GM19395 (cell line): ENCODE results near the gene TCTN2.
A peak's percentile ranks its signal among the peaks of the same experiment; 100 is the strongest.

Experiments
- ATAC-seq: cut with Tn5 transposase; IDR thresholded peaks from one replicate; pipeline ENCODE4 v1.9.1; 2021; ENCODE audit warnings: mild to moderate bottlenecking, moderate library complexity; ENCODE audit not compliant: unreplicated experiment

TCTN2 gene

DNA sequence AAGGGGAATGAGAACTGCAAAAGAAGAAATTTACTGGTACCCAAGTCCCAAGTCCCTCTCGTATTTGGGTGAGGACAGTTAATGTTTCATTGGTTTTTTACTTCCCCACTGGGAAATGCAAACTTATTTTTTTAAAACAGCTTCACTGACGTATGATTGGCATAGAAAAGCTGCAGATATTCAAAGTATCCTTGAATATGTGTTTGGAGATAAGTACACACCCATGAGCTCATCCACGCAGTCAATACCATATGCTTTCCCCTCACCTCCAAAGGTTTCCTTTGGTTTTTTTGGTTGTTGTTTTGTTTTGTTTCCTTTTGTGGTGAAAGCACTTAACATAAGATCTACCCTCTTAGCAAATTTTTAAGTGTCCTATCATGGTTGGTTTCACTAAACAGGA lies 13.1 kb downstream of the TCTN2 start:
- no peak for ATAC-seq

DNA sequence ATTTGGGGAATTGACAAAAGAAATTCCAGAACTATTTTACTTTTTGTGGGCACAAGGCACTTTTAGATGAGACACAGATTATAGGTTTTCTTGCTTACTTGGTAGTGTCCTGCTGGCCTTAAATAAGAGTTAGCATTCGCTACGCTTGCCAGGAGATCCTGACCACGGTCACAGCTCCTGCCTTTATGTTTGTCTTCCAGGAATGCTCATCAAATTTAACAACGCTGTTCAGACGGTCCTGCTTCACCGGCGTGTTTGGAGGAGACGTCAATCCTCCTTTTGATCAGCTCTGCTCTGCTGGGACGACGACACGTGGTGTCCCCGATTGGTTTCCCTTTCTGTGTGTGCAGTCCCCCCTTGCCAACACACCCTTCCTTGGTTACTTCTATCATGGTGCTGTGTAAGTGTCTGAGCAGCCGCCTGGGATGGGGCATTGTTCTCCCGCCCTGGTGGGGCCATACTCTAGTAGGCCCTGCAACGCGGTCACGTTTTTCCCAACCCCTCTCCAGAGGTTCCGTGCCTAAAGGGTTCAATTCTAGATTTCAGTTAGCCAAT lies 15.8 kb downstream of the TCTN2 start:
- no peak for ATAC-seq

DNA sequence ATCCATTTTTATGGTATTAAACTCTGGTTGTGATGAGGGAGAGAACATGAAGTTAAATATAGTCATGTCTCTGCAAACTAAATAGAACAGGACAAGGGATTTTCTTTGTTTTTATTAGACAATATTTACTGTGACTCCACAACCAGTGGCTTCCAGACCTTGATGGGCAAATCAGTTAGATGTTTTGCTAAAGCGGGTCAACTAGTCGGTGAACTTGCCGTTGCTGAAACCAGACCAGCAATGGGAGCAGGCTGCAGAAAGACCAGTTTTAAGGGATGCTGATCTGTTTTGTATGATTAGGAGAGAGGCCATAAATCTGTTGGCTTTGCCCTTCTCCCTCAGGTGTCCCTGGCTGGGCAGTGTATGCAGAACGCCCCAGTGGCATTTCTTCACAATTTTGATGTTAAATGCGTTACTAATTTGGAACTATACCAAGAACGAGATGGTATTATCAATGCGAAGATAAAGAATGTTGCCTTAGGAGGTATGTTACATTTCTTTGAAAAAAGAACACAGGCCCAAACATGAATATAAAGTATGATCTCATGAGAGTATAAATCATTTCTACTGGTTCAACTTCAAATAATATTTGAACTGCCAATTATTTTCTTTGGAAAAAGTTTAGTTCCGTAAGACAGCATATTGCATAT lies 19.4 kb downstream of the TCTN2 start:
- ATAC-seq: no peak

DNA sequence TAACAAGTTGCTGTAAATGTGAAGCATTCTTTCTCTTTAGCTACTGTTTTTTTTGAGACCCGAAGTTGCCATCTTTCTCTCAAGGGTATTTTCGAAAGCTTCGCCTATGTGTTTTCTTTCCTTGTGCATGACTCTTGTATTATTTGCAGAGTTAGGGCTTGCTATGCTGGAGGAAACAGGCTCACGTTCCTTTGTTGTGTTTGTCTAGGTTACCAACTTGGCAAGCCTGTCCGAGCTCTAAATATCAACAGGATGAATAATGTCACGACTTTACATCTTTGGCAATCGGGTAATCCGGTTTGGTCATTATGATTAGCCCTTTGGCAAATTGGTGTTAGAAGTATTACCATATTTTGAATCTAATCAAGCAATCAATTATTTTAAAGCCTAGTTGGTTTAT lies 25.3 kb downstream of the TCTN2 start:
- no peak for ATAC-seq

DNA sequence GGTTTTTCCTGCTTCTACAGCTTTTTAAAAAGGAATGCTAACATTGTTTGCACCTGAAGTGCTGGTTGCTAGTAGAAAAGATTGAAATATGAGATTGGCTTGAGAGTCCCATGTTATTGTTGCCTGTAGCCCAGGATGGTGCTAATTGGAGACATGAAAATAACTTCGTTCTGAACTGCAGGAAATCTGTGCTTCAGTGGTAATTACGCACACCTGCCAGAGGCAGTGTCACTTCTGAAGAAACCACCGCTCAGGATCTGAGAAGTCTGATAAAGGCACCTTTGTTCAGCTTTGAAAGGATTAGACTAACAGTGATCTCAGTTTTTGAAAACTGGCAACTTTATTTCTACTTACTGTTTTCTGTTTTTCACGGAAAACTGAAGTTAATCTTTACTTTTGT lies 25.7 kb downstream of the TCTN2 start:
- ATAC-seq: no peak

DNA sequence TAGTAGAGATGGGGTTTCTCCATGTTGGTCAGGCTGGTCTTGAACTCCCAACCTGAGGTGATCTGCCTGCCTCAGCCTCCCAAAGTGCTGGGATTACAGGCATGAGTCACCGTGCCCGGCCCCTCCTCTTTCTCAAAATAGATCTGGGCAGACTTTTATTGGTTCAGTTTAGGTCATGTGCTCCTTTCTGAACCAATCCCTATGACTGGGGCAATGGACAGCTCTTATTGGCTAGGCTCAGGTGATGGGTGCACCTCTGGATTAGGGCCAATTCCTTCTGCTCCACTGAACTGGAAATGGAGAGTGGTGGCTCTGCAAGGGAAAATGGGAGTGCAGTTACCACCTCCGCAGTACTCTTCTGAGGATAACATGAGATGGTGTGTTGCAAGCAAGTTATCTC lies 35.0 kb downstream of the TCTN2 start:
- no peak for ATAC-seq

DNA sequence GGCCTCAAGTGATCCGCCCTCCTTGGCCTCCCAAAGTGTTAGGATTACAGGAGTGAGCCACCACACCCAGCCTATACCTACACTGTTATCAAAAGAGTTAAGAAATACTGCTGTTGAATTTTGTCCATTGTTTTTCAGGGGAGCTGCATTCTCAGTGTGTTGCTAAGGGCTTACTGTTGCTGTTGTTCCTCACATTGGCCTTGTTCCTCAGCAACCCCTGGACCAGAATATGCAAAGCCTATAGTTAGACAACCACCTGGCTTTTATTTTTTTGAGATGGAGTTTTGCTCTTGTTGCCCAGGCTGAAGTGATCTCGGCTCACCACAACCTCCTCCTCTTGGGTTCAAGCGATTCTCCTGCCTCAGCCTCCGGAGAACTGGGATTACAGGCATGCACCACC lies 36.6 kb downstream of the TCTN2 start:
- ATAC-seq: no peak

DNA sequence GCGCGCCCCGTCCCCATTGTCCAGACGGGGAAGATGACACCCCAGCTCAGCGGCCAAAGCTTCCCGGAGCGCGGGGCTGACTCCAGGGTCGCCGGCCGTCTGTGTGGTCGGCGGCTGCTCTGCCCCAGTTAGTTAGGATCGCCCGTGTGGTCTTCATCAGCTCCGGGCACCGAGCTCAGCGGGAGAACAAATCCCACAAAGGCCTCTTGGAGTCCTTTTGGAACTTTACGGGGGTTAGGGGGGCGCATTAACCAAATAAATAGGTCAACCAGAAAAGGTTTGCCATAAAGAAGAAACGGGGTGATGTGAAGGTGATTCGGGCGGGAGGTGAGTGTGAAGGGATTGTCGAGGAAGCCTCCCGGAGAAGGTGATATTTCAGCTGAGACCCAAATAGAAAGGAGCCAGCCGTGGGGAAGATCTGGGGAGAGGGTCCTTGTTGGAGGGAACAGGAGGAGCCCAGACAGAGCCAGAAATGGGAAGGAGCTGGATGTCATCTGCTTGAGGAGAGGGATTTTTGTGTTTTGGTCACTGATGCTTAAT lies 41.9 kb downstream of the TCTN2 start:
- ATAC-seq: no peak

DNA sequence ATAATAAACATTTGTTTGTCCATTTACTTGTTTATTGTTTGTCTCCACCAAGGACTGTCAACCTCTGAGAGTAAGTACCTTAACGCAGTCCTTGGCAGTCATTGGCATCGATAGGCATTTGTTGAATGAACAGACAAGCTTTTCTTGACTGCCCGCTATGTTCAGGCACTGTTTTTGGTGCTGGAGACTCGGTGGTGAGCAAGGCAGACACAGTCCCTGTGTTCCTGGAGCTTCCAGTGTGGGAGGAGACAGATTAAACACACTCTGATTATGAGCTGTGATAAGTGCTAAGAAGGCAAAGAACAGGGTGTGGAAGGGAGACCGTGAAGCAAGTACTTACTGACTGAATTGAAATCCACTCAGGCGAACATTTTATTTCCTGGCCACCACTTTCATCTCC lies 42.5 kb downstream of the TCTN2 start:
- ATAC-seq: no peak

DNA sequence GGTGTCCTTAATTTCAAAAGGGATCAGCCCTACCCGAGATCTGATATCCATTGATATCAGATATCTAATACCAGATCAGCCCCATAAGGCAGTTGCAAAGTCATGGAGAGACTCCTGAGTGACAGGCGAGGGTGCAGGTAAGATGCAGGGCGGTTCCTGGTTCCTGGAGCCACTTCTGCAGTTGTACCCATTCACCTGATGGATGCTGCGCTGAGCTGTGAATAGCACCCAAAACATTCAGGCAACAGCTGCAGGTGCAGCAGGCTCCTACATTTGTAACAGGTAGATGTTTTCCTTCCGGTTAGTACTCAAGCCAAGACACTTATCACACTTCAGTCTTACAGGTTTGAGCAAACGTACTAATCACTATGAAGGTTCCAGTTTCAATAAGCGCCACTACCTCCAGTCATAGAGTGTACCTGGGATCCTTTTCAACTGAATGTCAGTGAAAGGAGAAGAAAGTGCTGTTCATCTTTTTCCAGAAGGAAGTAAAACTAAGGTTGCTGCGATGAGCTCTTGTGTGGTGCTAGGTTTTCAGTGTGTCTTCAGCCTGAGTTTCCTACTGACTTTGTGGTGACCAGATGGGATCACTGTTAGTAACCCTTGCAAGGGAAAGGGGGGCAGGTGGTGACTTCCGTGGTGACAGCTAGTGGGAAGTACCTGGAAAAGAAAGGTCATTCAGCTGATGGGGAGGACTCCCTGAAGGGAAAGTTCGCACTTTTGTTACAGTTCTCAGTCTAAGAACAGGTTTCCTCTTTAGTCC lies 43.1 kb downstream of the TCTN2 start:
- peak; percentile 46 for ATAC-seq

DNA sequence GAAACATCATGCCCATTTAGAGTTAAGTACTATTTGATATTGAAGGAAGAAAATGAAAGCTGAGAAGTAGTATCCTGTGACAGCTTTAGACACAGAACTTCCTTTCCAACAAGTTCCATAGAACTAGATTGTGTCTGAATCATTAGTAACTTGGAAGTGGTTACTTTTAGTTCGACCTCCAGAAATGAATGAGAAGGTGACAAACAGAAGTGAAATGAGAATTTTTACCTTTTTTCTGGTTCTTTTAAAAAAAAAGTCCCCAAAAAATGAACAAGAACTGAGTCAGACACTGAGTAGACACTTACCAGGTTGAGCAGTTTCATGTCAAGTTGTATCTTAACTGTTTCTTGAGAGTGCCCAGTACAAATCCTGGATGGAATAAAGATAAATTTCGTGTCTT lies 44.3 kb downstream of the TCTN2 start:
- ATAC-seq: no peak

DNA sequence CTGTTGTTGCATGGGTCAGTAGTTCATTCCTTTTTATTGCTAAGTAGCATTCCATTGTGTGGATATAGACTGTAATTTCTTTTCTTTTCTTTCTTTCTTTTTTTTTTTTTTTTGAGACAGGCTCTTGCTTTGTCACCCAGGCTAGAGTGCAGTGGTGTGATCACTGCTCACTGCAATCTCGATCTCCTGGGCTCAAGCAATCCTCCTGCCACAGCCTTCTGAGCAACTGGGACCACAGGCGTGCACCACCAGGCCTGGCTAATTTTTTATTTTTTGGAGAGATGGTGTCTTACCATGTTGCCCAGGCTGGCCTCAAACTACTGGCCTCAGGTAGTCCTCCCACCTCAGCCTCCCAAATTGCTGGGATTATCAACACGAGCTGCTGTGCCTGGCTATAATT lies 46.4 kb downstream of the TCTN2 start:
- no peak for ATAC-seq

DNA sequence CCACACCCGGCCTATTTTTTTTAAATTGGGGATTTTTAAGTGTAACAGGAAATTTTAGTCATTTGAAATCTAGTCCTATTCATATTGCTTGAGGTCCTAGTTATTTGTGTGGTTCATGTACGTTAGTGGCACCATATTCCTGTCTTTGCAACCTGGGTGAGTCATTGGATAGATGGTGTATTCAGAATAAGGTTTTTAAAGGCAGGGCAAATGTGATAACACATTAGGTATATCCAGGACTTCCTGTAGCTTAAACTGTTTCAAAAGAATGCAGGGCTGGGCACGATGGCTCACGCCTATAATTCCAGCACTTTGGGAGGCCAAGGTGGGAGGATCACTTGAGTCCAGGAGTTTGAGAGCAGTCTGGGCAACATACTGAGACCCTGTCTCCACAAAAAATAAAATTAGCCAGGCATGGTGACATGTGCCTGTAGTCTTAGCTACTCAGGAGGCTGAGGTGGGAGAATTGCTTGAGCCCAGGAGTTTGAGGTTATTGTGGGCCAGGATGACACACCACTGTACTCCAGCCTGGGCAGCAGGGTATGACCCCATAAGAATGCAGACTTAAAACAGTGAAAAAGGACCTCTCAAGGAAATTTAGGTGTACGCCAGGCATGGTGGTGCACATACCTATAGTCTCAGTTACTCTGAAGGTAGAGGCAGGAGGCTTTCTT lies 49.4 kb downstream of the TCTN2 start:
- ATAC-seq: no peak

DNA sequence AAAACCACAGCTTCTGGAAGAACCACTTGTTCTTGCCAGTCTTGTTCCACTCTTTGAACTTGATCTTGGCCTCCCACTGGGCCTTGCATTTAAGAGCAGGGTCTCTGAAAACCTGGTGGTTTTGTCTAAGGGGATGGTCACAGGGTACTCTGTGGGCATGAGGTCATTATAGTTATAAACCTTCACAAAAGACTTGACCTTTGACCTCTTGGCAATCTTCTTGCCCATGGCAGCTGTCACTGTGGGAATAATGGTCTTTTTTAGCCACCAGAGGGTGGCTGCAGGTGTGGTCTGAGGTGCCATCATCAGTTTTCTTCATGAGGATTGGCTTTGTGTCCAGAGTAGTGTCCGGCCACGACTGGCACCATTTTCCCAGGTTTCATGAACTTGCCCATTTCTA lies 50.3 kb downstream of the TCTN2 start:
- ATAC-seq: no peak

DNA sequence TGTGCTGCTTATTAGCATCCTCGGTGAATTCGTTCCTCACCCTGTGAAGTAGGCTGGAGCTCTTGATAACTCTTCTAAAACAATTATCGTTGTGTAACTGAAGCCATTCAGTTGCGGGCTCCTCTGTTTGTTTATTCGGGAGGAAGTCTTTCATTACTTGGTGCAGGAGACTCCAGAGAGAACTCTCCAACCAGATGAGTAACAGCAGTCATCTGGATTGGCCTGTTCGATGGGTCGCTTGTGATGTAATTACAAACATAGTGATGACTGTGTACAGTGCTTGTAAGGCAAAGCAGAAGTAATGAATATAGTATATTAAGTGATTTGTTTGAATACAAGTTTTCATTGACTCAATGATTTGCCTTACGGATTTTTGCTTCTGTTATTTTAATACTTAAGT lies 52.1 kb downstream of the TCTN2 start:
- no peak for ATAC-seq

DNA sequence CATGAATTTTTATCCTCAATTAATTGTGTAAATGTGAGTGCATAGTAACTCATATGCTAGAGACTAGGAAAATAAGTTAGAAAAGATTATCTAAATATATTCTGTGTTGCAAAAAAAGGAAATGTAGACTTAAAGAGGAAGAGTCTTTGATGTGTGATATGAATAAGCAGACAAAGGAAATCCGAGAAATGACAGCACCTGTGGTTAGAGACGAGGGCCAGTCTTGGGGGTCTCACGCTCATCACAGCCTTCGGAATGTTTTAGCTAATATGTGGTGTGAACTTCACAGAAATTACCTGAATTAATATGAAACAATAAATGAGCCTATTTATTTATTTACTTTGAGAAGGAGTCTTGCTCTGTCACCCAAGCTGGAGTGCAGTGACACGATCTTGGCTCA lies 52.9 kb downstream of the TCTN2 start:
- ATAC-seq: no peak

DNA sequence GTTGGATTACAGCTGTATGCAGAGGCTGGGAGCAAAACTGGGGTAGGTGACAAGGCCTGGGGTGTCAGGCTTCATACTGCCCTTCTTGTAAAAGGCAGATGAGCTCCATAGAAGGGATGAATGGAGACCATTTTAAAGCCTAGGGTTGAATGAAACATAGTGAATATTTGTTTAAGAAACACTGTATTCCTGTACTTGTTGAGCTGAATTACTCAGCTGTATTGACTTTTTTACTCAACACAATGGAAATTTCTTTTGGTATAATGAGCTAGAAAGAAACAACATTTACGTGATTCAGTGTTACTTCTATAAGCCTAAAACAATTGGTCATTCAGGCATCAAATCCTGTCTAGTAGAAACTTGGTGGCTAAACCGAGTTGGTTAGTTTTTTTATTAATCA lies 55.3 kb downstream of the TCTN2 start:
- ATAC-seq: no peak

DNA sequence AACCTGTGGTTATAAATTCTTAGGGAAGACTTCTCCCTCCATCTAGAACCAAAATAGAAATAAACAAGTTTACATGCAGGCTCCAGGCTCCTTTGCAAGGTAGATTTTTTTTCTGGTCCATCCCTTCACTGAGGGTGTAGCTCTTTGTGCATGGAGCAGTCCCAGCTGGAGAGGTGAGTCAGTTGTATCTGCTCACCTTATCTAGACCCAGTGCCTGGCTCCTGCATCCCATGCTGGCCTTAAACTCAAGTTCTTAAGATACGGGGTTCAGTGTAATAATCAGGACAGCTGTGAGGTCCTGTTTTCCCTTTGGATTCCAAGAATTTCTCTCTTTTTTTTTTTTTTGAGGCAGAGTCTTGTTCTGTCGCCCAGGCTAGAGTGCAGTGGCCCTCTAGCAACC lies 56.0 kb downstream of the TCTN2 start:
- no peak for ATAC-seq

DNA sequence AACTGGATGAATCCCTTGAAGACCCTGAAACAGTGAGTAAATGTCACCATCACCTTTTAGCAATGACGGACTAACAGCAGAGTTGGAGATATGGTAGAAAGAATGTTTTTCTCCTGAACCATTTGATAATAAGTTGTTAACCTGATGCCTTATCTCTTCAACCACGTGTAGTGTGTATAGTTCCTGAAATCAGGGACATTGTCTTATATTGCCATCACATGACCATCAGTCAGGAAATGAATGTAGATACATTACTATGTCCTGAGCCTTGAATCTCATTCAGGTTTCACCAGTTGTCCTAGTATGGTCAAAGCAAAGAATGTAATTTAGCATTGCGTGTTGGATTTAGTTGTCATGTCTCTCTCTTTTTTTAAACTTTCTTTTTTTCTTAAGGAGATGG lies 57.0 kb downstream of the TCTN2 start:
- no peak for ATAC-seq

DNA sequence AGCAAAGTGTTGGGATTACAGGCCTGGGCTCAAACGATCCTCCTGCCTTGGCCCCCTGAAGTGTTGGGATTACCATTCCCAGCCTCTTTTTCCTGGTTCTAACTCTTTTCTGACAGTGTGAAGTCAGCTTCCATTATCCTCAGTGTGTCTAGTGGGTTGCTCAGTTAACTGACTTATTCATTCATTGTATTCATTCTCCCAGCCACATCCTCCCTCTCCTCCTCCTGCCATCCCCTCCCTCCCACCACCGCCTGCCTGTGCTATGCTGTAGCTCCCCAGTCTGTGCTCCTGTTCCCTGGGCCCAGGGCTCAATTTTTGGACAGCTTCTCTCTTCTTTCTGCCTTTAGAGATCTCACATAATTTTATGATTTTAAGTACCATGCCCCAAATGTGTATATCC lies 60.7 kb downstream of the TCTN2 start:
- ATAC-seq: no peak

DNA sequence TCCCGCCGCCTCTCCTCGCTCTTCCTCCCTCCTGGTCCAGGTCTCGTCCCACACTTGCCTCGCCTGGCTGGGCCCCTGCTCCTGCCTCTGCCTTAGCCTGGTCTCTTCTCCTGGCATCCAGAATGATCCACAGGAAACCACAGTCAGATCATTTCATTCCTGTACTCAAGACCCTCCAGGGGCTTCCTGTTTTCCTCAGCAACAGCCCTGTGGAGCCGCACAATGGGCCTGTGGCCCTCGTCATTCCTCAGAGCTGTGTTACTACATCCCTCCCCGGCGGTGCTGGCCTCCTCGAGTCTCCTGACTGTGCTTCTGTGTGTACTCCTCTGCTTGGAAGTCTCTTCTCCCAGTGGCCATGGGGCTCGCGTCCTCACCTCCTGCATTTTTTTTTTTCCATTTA lies 61.3 kb downstream of the TCTN2 start:
- no peak for ATAC-seq

DNA sequence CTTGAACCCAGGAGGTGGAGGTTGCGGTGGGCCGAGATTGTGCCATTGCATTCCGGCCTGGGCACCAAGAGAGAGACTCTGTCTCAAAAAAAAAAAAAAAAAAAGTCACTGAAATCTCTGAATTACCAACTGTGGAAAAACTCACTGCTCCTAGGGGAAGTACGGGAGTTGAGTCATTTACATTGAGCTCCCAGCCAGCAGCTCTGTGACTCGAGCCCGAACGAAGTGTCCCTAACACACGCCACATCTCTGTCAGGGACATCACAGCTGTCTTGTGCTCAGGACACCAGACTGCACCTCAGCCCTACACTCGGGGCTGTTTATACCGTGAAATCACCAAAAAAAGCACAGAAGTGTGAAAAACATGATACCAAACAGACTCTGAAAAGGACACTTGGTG lies 62.3 kb downstream of the TCTN2 start:
- no peak for ATAC-seq
